DND-41 (cell line): ENCODE data around the gene LRP11.
"Not testable (repeated sequence)": the region's sequence is repeated elsewhere in the genome, so short reads cannot be mapped to it uniquely, and the experiment has no call there.

Experiments
- ATAC-seq: fragments of 200-7000 bp; cut with Tn5 transposase; 3 replicates; pipeline ENCODE4 v1.9.1; 2021; ENCODE audit warnings: low read depth; ENCODE audit not compliant: insufficient read depth
- DNase-seq: peaks from one replicate; pipeline ENCODE4 v3.0.0-alpha.2; 2020
- H2AFZ ChIP-seq: 2 replicates; pipeline ENCODE4 v1.6.0; 2012; ENCODE audit warnings: low read depth, low read length
- H3K27ac ChIP-seq: 2 replicates; pipeline ENCODE4 v1.5.1; 2012; ENCODE audit warnings: low read length, inconsistent platforms
- H3K27me3 ChIP-seq: fragments of 200-600 bp; sonication (generic); 2 replicates; pipeline ENCODE4 v1.6.0; 2012; ENCODE audit warnings: low read length, mild to moderate bottlenecking, inconsistent platforms; ENCODE audit not compliant: insufficient read depth, poor library complexity
- H3K36me3 ChIP-seq: 2 replicates; pipeline ENCODE4 v1.5.1; 2012; ENCODE audit warnings: low read length, inconsistent platforms; ENCODE audit not compliant: insufficient read depth
- H3K4me1 ChIP-seq: 2 replicates; pipeline ENCODE4 v1.5.1; 2012; ENCODE audit warnings: mild to moderate bottlenecking, low read length; ENCODE audit not compliant: insufficient read depth
- H3K4me2 ChIP-seq: 2 replicates; pipeline ENCODE4 v1.6.0; 2012; ENCODE audit warnings: mild to moderate bottlenecking, moderate library complexity, low read length, inconsistent platforms; ENCODE audit not compliant: insufficient read depth
- H3K4me3 ChIP-seq, 2 experiments: fragments of 200-600 bp in 1 of 2; shearing (Covaris generic) in 1 of 2; 2 replicates each; pipeline ENCODE4 v1.5.1; 2012 to 2016; ENCODE audit warnings: inconsistent platforms in 2 of 2, low read length in 2 of 2, mild to moderate bottlenecking in 2 of 2, low read depth in 1 of 2, moderate library complexity in 1 of 2
- H3K79me2 ChIP-seq: 2 replicates; pipeline ENCODE4 v1.6.0; 2012; ENCODE audit warnings: low read length, inconsistent platforms; ENCODE audit not compliant: insufficient read depth
- H3K9ac ChIP-seq: 2 replicates; pipeline ENCODE4 v1.6.0; 2012; ENCODE audit warnings: low read depth, mild to moderate bottlenecking, inconsistent platforms, low read length, moderate library complexity
- H3K9me3 ChIP-seq: 2 replicates; pipeline ENCODE4 v1.5.1; 2012; ENCODE audit warnings: low read length, moderate library complexity, mild to moderate bottlenecking, inconsistent platforms; ENCODE audit not compliant: insufficient read depth, severe bottlenecking
- H4K20me1 ChIP-seq: 2 replicates; pipeline ENCODE4 v1.6.0; 2012; ENCODE audit warnings: low read length; ENCODE audit not compliant: insufficient read depth
- EZH2 ChIP-seq: IDR thresholded peaks from 3 replicates; pipeline ENCODE4 v1.6.1; 2012; ENCODE audit warnings: borderline replicate concordance, low read depth, mild to moderate bottlenecking, moderate library complexity, low read length, inconsistent platforms; ENCODE audit not compliant: severe bottlenecking
- TF ChIP-seq, protein P1 (sequence below): IDR thresholded peaks from 2 replicates; pipeline ENCODE4 v1.5.1; 2012; ENCODE audit warnings: borderline replicate concordance, low read length, moderate library complexity, mild to moderate bottlenecking; ENCODE audit not compliant: poor library complexity, severe bottlenecking; ENCODE audit errors: extremely low read depth

The LRP11 gene

DNA sequence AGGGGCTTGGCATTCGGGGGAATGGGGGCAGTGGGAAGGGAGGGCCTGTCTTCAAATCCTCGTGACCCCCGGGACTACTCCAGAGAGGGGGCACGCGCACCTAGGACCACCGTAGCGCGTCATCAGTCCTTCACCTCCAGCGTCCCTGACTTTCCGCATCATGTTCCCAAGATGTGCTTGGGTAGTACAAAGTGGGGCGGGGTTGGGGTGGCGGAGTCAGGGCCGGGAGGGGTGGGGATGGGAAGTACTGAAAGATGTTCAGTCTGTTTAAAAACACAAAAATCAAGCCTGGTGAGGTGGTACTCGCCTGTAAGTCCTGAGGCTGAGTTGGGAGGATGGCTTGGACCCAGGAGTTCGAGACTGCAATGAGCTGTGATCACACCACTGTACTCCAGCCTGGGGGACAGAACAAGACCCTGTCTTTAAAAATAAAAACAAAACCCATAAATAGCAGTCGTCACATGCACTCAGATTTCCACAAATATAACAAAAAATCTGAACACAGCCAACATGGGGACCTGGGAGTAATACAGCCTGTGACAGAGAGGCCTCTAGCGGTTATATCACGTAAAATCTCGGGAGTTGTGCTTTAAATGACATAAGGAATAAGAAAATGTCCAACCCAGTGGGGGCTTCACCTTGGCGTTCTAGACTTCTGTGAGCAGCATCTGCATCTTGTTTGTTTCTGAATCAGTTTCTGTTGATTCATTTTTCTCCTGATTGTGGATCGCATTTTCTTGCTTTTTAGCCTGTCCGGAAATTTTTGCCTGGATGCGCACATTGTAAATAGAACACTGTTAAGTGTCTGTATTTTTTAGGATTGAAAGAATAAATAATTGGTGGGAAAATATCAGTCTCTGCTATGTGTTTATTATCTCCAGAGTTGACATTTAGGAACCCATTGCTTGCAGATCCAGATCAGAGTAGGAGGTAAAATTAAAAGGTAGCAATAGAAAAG lies 698 bp upstream of the LRP11 start:
- peak overlapping the region; percentile 74 for H3K9ac ChIP-seq
- H3K27ac ChIP-seq, result peak overlapping the region; percentile 63
- peak overlapping the region; percentile 100 for H3K4me2 ChIP-seq
- no peak for TF ChIP-seq EZH2
- TF ChIP-seq, protein P1, sequence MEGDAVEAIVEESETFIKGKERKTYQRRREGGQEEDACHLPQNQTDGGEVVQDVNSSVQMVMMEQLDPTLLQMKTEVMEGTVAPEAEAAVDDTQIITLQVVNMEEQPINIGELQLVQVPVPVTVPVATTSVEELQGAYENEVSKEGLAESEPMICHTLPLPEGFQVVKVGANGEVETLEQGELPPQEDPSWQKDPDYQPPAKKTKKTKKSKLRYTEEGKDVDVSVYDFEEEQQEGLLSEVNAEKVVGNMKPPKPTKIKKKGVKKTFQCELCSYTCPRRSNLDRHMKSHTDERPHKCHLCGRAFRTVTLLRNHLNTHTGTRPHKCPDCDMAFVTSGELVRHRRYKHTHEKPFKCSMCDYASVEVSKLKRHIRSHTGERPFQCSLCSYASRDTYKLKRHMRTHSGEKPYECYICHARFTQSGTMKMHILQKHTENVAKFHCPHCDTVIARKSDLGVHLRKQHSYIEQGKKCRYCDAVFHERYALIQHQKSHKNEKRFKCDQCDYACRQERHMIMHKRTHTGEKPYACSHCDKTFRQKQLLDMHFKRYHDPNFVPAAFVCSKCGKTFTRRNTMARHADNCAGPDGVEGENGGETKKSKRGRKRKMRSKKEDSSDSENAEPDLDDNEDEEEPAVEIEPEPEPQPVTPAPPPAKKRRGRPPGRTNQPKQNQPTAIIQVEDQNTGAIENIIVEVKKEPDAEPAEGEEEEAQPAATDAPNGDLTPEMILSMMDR, result peak; percentile 76
- H3K79me2 ChIP-seq, result peaks cover 4% of the 10 kb centered on the region; the same call in 1 of the 2 replicates
- peak overlapping the region; percentile 89 for H2AFZ ChIP-seq
- no peaks in the 10 kb centered on the region for H3K36me3 ChIP-seq
- peaks cover 30% of the 10 kb centered on the region for H3K4me1 ChIP-seq
- peak overlapping the region; percentile 66 to 94; a peak in 3 of 4 replicates for H3K4me3 ChIP-seq
- no peaks in the 10 kb centered on the region for H3K9me3 ChIP-seq
- peaks cover 14% of the 10 kb centered on the region for H3K27me3 ChIP-seq
- H4K20me1 ChIP-seq, result peaks cover 12% of the 10 kb centered on the region; the same call in 1 of the 2 replicates
- ATAC-seq, result peak; percentile 29; the same call in 2 of the 3 replicates
- peak; percentile 48 for DNase-seq

DNA sequence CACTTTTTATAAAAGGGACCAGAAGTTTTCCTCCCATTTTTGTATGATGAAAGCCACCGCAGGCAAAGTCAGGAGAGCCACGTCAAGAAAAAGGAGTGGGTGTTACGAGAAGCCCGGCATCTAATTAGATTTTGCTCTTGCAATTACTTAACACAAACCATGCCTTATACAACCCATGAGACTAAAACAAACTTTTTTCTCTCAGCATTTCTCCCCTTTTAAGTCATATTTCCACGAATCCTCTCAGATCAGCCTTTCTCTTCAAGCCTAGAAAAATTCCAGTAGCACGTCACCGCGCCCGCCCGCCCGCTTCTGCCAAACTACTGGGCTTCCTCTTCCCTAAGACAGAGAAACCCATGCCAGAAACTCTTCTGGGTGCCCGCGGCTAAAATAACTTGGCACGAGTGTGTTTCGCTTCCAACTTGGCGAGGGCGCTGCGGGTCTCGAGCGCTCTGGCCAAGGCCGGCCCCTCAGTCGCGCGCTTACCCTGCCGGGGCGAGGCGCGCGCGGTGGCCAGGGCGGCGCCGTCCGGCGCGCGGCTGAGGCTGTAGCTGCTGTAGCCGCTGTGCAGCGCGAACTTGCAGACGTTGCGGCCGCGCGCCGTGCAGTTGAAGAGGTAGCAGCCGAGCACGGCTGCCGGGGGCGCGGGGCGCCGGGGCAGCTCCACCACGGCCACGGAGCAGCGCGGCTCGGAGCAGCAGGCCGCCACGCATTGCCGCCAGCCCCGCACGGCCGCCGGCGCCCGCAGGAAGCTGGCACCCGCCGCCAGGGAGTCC lies 1.0 kb downstream of the LRP11 start:
- Histone ChIP-seq H3K4me3 (peak overlapping the region; percentile 66 to 94), H3K79me2 (peaks cover 4% of the 10 kb centered on the region; the same call in 1 of the 2 replicates), H3K4me1 (peaks cover 30% of the 10 kb centered on the region), H3K27me3 (peaks cover 9% of the 10 kb centered on the region), H2AFZ (peak overlapping the region; percentile 89), H4K20me1 (peaks cover 12% of the 10 kb centered on the region; the same call in 1 of the 2 replicates), H3K27ac (no peak overlapping the region; the same call in 1 of the 2 replicates), H3K4me2 (peak overlapping the region; percentile 100), H3K9me3 (no peaks in the 10 kb centered on the region), H3K36me3 (no peaks in the 10 kb centered on the region), H3K9ac (peak overlapping the region; percentile 74)
- ATAC-seq, result peak; percentile 32
- peak; percentile 33 for DNase-seq
- TF ChIP-seq EZH2, result peak; percentile 76
- TF ChIP-seq, protein P1, result no peak

DNA sequence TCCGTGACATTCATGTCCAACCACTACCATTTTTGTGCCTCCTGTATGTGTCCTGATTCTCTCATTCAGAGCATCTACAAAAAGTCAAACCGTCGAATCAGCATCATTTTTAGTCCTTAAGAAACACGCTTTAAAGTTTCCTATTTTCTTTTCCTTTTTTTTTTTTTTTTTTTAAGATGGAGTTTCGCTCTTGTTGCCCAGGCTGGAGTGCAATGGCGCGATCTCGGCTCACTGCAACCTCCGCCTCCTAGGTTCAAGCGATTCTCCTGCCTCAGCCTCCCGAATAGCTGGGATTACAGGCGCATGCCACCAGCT lies 1.8 kb downstream of the LRP11 start:
- Histone ChIP-seq H3K4me1 (peaks cover 30% of the 10 kb centered on the region), H3K4me2 (peak overlapping the region; percentile 100), H4K20me1 (peaks cover 12% of the 10 kb centered on the region; the same call in 1 of the 2 replicates)
- H3K27ac ChIP-seq, H3K4me3 ChIP-seq, ATAC-seq, H3K36me3 ChIP-seq, H2AFZ ChIP-seq, H3K27me3 ChIP-seq, H3K9ac ChIP-seq, DNase-seq, H3K9me3 ChIP-seq, H3K79me2 ChIP-seq: not testable (repeated sequence)
